GM04503 (cell line): Measurements from ENCODE around the gene ADD3.

Source experiments
- DNase-seq: peaks from one replicate; pipeline ENCODE4 v3.0.0-alpha.2; 2012; ENCODE audit warnings: low read depth

ADD3 gene

DNA sequence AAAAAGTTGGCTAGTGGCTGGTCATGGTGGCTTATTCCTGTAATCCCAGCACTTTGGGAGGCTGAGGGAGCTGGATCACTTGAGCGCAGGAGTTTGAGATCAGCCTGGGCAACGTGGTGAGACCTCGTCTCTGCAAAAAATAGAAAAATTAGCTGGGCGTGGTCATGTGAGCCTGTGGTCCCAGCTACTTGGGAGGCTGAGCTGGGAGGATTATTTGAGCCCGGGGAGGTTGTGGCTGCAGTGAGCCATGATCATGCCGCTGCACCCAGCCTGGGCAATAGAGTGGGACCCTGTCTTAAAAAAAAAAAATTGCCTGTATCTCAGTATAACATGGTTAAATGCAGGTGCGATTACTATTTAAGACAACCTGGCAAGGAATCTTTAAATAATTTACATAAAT is 61.0 kb downstream of the ADD3 start:
- DNase-seq = no peak

DNA sequence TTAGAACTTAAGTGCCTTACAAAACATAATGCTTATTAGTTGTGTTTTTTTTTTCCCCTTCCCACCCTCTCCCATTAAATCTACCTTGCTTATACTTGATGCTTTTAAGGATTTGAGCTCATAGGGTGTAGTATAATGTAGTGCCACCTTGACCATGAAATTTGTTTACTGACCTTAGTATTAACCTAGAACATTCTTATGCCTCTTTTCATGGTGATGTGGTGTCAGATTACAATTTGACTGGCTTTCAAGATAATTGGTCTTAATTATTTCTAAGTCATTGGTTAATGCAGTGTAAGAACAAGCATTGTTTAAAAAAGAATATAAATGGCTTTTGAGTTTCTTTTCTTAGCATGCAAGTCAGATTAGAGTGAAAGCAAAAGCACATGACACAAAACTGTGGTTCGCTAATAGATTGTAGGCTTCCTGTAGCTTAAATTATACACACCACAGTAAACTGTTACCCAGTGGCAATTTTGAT is 61.8 kb downstream of the ADD3 start:
- DNase-seq = no peak

DNA sequence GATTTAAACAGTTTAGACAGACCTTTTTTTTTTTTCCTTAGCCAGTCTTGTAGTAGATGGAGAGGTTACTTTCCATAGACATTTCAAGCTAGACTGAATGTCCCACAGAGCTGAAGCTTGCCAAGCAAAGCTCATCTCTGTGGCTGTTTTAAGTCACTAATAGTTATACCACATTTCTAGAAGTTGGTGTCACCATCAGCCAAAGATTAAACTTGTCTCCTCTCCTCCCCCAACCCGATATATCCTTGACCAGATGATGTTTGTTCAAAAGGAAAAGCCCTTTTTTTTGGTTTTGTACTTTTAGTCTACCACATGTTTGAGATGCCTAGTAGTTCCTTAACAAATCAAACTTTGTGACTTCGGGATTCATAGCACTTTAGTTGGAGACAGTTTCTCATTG is 66.1 kb downstream of the ADD3 start:
- DNase-seq = no peak

DNA sequence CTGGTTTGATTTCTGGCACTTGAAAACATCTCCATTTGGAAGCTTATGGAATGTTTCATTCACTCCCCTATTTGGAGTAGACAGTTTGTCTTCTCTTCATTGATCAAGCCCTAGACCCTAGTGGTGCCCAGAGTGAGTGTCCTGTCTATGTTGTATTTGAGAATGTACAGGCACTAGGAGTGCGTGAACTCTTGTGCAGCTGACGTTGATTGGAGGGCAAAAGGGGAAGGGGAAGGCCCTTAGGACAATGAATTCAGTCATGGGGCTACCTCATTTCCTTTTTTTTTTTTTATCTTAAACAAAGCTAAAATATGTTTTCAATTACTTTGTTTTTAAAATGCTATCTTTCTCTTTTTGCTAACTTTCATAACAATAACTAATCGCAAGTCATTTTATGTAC is 66.5 kb downstream of the ADD3 start:
- no peak for DNase-seq

DNA sequence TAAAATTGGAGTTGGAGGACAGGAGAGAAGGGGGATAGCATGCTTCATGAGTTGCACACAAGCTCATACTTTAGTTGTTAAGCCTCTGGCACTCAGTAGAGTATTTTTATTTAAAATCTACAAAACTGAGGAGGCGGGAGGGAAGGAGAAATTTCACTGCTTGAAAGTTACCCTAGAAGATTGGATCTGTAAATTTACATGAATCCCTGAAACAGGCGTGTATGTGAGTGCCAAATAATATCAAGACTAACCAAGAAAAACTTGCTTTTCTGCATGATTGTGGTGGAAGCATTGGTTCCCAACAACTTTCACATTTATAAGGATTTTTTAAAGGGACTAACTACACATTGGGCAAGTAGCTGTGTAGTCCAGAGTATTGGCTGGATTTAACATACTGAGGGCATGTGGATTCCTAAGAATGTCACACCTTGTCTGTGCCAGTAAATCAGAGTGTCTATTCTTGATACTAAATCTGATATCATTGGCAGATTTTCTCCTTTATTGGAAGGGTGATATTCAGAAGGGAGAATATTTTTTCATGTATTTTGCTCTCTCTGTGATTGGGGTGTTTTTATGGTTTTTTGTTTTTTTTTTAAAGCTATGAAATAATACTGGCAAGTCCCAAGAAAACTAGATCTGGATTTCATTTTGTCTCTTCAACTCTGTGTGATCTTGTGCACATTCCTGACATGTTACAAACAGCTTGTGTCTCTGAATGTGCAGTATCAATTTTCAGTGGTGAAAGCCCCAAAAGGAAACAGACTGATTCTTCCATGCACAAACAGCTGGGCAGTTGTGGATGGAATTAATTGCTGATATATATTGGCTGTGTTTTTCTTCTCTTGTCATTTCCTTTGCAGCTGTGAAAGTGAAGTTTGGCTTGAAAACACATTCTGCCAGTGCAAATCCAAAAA is 67.2 kb downstream of the ADD3 start:
- DNase-seq = peak; percentile 82

DNA sequence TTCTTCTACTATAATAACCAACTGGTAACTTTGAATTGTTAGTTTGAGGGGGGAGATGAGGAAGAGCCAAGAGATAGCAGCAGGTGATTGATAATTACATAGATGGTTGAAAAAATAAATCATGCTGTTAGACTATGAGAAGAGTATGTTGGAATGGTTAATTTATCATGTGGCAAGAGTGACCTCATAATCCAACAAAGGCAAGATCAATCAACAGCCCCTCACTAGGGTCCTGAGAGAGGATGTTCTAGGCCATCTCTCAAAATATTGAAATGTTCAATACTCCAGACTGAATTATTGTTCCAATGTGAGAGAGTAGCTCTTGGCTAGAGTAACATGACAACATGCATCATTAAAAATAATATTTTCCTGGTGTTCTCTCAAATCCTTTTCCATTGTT is 67.9 kb downstream of the ADD3 start:
- no peak for DNase-seq

DNA sequence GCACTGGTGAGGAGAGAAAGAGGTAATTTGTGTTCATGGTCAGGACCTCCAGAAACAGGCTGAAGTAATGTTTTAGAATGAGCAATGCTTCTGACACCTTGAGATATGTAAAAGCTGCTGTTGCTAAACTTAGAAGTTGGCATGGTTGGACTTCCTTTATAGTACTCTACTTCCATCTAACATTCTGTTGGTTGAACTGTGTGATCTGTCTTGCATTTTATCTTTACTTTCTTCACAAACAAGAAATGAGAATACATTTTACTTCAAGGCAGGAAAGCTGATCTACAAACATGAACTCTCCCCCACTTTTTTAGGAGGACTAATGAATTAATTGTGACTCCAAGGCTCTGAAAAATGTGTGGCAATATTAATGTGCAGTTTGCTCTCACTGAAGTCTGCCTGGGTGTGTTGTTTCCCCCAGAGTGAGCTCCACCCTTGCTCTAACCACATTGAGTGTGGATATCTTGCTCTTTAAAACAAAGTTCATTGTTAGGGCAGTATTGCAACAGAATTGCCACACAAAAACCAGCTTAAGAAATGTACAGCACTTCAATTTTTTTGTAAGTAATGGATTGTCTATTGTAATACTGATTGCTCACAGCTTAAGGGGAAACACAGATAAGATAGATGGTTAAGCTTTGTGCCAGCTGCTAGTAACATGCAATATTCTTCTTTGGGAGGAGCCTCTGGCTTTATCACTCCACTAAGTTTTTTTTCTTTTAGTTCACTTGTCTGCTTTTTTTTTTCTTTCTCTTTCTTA is 69.0 kb downstream of the ADD3 start:
- peak; percentile 90 for DNase-seq

DNA sequence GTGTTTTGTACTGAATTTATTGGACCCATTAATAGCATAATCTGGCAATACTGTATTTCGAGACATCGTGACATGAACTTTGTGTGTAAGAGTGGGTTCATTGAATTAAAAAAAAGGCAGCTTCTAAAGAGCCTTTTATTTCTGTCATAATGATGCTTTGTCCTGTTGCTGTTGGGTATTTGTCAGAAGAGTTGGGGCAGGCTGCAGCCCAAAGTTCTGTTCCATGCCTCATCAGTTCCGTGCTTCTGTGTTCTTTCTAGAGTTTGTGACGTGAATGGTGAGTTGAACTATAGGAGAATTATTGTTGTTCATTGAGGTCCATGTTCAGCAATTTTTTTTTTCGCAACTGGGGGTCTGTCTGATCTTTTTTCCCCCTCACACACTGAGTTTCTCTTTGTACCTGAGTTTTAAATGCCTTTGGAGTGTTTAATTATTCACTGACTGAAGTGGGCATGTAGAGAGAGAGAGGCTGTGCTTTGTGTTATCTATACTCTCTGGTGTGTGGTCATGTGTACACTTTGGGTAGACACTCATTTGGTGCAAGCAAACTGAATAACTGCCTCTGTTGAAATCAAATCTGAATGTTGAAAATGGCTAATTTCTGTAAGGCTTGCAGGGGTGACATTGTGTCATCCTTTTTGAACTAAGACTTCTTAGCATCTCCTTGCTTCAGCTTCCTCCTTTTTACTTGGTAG is 69.8 kb downstream of the ADD3 start:
- DNase-seq = no peak

DNA sequence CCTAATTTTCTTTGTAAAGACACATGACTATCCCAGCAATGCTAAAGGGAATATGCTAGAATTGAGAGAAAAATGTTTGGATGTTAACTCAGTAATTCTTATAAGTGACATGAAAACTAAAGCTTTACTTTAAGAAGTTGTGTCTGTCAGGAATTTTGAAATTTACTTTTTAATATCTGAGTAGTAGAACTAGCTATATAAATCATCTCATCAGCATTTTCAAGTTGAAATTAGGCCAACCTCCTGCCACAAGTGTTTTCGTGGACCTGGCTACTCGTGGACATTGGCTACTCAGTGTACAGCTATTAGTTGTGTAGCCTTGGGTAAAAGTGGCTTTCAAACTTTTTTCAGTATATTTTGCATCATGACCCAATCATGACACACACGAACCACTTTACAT is 70.5 kb downstream of the ADD3 start:
- no peak for DNase-seq

DNA sequence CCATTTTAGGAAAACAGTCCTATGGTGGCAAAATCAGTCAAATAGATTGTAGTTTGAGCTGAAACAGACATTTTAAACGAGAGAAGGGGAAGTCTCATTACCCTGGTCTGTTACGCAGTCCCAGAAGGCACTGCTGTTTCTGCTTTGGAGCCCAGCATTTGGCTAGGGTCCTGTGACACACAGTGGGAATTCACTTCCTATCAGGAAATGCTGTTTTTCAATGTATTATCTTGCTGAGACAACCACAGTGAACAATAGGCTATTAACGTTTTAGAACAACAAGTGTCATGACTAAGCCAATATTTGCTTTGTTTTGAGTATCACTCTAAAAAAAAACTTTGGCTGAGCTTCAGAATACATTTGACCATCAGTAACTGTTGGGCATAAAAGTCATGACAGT is 74.1 kb downstream of the ADD3 start:
- DNase-seq = no peak

DNA sequence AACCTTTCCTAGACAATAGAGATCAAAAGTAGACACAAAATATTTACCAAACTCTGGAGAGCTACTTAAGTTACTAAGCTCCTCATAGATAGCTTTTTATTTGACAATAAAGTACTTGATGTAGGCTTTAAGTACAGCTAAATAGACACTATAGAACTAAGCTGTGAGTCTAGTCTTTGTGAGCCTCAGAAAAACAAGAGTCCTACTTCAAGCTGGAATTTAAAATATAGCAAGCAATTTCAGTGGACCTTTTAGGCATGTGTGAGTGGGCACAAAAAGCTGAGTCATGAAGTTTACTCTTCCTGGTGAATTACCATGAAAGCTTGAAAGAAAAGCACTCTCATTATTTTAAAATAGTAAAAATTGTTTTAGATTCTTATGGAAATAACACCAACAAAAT is 76.1 kb downstream of the ADD3 start:
- DNase-seq = no peak

DNA sequence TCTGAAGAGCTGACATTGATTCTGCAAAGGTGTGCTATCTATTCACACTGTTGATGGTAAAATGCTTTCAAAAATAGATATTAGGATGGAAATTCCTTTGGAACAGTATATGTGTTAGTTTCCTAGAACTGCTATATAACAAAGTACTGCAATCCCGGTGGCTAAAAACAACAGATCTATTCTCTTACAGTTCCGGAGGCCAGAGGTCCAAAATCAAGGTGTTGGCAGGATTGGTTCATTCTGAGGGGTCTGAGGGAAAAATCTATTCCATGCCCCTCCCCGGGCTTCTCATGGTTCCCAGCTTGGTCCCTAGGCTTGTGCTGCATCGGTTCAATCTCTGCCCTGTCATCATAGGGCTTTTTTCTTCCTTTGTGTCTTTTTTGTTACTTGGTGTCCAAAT is 79.9 kb downstream of the ADD3 start:
- no peak for DNase-seq

DNA sequence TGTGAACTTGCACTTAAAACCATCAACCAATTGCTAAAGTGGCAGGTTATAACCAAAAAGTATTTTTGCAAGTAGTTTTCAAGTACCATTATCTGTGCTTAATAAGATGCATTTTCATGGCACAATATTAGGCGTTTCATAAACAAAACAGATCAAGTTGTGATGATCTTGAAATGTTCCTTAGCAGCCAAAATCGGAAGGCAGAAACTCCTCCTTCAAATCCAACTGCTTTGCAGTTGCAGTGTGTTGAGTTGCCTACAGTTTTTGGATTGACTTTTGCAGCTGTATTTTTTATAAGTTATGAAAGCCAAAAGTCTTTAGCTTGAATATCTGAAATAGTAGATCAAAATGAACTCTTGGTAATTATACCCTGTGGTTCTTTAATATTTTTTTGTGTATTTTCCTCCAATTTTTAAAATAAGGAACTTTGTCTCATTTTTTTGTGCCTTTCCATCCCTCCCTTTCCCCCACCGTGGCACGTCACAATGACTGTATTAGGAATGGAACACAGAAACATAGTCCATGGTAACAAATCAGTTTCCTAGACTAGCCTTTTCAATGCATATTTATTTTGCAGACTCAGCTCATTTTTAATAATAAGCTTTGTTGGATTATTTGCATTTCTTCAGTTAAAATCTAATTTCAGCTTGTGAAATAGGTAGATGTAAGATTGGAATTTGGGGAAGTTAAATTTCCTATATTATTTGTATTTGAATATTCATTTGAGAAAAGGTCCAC is 80.8 kb downstream of the ADD3 start:
- no peak for DNase-seq

DNA sequence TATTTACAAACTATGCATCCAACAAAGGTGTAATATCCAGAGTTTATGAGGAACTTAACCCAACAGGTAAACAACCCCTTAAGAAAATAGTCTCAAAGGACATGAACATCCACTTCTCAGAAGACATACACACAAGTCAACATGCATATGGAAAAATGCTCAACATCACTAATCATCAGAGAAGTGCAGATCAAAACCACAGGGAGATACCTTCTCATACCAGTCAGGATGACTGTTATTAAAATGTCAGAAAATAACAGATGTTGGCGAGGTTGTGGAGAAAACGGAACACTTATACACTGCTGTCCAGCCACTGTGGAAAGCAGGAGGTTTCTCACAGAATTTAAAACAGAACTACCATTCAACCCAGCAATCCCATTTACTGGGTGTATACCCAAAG is 84.0 kb downstream of the ADD3 start:
- DNase-seq = no peak

DNA sequence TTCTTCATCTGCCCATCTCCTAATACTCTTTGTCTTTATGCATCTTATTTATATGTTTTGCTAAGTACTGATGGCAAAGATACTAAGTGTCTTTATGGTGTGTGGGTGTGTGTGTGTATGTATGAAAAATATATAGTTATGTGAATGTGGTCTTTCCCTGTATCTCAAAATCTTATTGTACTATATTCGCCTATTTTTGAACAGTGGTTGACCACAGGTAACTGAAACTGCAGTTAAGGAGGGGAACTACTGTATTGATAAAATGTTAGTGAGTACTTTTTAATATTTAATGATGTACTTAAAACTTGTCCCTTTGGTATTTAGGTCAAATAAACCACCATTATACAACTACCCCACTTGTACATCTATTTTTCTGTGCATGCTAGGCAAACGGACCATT is 85.9 kb downstream of the ADD3 start:
- DNase-seq = no peak

DNA sequence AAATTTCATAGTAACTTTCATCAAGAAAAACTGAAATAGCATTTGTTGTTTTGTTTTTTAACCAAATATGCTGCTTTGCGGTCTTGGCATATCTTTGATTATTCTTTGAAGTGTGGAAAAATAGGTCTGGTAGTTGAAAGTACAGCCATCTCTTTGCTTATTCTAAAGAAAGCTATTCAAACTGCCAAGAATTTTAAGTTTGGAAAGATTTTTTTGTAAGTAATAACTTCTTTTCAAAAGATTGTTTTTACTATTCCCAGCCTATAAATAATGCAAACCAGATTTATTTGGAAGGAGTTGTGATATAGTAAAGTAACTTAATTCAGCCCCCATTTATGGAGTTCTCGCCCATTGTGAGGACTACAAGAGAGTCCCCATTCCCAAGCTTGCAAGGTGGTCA is 87.0 kb downstream of the ADD3 start:
- no peak for DNase-seq

DNA sequence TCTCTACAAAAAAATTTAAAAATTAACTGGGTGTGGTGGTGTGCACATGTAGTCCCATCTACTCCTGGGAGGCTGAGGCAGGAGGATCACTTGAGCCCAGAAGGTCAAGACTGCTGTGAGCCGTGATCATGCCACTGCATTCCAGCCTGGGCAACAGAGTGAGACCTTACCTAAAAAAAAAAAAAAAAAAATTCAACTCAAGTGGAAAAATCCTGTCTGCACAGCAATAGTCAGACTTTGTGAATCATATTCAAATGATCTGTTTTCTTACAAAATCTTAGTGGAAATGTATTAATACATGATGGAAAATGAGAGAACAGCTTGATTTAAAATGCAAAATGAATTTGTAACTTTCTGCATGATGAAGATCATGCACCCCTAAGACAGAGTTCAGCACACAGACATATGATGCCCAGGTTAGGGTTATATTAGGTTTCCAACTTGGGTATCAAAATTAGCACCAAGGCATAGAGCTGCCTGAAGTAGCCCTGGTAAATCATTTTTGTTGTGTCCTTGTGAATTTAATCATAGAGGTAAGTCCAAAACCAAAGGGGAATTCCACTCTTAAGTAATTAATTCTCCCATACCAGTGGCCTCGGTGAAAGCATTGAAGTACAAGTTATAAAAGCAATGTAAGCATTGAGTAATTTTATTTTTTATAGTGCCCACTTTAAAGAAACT is 93.8 kb downstream of the ADD3 start:
- DNase-seq = no peak

DNA sequence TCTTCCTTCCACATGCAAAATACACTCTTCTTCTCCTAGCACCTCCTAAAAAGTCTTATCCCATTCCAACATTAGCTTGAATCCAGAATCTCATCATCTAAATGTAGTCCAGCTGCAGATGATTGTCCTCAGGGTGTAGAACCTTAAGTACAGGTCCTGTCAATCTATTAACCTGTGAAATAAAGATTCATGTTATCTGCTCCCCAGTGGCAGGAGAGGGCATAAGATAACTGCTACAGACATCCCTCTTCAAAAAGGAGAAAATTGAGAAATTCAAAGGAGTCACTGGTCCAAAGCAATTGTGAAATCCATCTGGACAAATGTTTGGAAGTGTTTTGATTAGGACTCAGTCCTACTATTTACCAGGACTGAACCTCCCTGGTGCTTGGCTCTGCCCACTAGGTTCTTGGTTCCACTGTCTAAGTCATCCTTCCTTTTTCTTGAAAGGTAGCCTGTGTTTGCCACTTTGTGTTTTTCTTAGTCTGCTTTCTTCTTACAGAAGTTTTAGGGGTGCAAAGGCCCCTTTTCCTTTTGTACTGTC is 96.2 kb downstream of the ADD3 start:
- DNase-seq = no peak

DNA sequence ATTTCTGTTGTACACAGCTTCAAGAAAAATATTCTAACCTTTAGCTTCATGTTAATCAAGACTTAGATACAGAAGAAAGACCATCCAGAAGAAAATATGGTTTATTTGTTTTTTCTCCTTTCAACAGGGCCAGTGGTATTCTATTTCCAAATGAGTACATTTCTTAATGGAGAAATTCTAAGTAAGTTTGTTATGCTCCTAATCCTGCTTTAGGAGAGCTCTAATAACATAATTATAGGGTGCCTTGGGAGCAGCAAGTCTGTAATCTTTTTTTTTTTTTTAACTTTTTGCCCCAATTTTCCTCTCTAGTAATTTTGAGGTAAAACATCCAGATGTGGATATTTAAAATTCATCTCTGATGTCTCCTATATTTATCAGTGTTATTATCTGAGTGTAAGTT is 98.1 kb downstream of the ADD3 start:
- DNase-seq = no peak

DNA sequence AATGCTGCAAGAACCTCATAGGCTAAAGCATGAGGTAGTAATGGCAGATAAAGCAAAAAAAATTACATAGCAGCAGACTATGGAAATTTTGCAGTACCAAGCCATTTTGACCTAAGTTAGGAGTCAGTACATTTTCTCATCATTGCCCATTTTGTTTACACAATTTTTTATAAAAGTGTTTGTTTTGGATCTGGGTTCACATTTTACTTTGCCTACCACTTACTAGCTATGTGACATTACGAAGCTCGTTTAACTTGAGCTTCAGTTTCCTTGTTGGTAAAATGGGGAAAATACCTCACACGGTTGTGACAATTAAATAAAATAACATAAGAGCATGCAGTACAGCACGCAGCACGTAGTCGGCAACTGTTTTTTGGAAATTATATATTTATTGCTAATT is 99.6 kb downstream of the ADD3 start:
- DNase-seq = no peak

DNA sequence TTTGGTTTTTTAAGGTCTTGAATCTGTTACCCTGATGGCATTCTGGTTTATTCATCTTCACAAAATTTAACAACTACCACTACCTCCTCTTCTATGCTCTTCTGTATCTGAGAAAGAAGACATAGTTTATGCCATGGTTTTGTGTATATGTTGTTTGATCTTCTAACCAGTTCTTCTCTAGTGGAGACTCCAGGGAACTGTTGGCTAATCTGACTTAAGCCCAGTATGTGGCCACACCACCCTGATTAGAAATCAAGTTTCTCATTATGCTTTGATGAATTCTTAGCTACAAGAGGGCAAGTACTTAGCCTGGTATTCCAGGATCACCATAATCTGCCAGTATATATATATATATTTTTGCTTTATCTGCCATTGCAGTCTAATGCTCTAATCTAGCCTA is 100.1 kb downstream of the ADD3 start:
- DNase-seq = no peak
